AG10803 (cell line): ENCODE results near the gene GPANK1.

ENCODE experiments used
- DNase-seq: peaks from one replicate; pipeline ENCODE4 v3.0.0; 2010; ENCODE audit warnings: low read depth
- H3K4me3 ChIP-seq: 2 replicates; pipeline ENCODE4 v1.5.1; 2011; ENCODE audit warnings: mild to moderate bottlenecking, low read length, control low read depth
- TF ChIP-seq, protein P1 (sequence below): conservative IDR thresholded peaks from 2 replicates; pipeline ENCODE4 v1.5.1; 2011; ENCODE audit warnings: mild to moderate bottlenecking, low read length, control low read depth, inconsistent platforms

GPANK1 gene

DNA sequence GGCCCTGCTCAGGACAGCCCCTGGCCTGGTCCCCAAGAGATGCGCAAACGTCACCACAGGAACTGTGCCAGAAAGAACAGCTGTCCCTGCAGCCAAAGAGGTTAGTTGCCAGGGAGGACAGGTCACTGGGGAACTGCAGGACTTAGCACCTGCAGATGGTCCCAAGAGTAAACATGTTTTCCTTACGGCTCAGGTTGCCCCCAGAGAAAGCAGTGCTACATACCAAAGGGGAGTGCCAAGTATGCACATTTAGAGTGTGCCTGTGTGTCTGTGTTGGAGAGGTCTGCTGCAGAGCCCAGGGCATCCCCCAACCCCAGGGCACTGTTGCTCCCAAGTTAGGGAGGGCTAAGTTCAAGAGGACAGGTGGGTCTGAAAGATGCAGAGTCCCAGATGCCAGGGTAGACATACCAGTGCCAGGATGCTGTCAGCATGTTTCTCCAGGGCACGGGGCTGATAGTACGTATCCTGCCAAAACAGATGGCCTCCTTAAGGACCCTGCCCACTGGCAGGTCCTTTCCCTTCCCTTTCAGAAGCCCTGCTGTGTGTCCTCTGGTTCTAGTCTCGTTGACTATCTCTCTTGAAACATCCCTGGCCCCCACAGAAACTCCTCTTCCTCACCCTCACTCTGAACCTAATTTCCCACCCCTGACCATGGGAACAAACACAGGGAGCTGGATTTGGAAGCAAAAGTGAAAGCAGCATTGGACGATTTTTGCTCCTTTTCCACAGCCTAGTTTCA is 37.0 kb upstream of the GPANK1 start:
- peak overlapping the region; percentile 93 for H3K4me3 ChIP-seq
- DNase-seq: no peak
- TF ChIP-seq, protein P1, sequence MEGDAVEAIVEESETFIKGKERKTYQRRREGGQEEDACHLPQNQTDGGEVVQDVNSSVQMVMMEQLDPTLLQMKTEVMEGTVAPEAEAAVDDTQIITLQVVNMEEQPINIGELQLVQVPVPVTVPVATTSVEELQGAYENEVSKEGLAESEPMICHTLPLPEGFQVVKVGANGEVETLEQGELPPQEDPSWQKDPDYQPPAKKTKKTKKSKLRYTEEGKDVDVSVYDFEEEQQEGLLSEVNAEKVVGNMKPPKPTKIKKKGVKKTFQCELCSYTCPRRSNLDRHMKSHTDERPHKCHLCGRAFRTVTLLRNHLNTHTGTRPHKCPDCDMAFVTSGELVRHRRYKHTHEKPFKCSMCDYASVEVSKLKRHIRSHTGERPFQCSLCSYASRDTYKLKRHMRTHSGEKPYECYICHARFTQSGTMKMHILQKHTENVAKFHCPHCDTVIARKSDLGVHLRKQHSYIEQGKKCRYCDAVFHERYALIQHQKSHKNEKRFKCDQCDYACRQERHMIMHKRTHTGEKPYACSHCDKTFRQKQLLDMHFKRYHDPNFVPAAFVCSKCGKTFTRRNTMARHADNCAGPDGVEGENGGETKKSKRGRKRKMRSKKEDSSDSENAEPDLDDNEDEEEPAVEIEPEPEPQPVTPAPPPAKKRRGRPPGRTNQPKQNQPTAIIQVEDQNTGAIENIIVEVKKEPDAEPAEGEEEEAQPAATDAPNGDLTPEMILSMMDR: no peak

GRCh38 chr6:31700740-31701401 is 36.1 kb upstream of the GPANK1 start:
- no peak for DNase-seq
- peak overlapping the region; percentile 15; the same call in 1 of the 2 replicates for H3K4me3 ChIP-seq
- TF ChIP-seq, protein P1: no peak

- no peak for DNase-seq
- TF ChIP-seq, protein P1: no peak
- H3K4me3 ChIP-seq: no peak overlapping the region
These were observed 32.8 kb upstream of the GPANK1 start for GRCh38 chr6:31697555-31697954.

GRCh38 chr6:31693535-31693934 is 28.7 kb upstream of the GPANK1 start:
- no peak overlapping the region for H3K4me3 ChIP-seq
- TF ChIP-seq, protein P1: no peak
- no peak for DNase-seq

DNA sequence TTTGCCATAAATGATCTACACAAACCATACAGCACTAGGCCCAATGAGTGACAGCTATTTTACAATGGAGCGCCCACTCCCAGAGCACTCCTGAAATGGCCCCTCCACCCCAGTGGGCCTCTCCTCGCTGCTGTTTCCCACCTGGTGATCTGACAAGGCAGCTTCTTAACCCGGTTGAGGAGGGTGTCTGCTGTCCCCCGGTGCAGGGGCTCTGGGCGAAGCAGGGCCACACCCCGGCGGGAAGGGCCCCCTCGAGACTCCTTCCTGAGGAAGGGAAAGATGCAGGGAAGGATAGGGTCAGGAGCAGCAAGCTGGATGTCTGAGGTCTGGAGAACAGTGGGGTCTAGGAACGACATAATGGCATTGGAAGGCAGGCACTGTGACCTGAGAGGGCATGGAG is 28.1 kb upstream of the GPANK1 start:
- DNase-seq: no peak
- TF ChIP-seq, protein P1: no peak
- no peak overlapping the region for H3K4me3 ChIP-seq

DNA sequence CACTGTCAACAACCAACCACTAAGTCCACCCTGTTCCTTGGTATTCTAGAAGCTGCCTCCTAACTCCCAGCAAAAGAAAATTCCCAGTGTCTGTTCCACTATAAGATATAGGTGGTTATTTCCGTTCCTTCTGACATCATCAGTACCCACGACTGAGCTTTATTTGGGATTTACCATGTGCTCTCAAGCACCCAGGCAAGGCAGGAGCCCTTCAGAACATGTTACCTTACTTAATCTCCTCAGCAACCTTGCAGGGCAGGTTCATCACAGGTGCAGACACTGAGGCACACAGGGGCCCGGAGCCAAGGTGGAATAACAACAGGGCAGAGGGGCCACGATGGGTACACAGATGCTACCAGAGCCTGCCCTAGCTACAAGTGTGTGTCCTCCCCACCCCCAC is 27.6 kb upstream of the GPANK1 start:
- DNase-seq: no peak
- no peak overlapping the region for H3K4me3 ChIP-seq
- TF ChIP-seq, protein P1: no peak
